Astrocyte (in vitro differentiated cells and primary cell): ENCODE measurements around the gene LYSMD2. TPM values are rescaled to one million over a fixed set of nuclear protein-coding genes. Genes with fewer than 3 reads are reported as not detected.

Experiments
- DNase-seq: peaks from one replicate; pipeline ENCODE4 v3.0.0-alpha.2; 2010; ENCODE audit warnings: low read depth
- FAIRE-seq: peaks from 2 replicates; lab custom pipeline; 2011; peaks lifted over from hg19 to GRCh38; lab: Jason Lieb, UNC
- H2AFZ ChIP-seq: 2 replicates; pipeline ENCODE4 v1.6.0; 2012; ENCODE audit warnings: low read depth, low read length, inconsistent platforms
- H3K27ac ChIP-seq: 2 replicates; pipeline ENCODE4 v1.5.1; 2011; ENCODE audit warnings: low read depth, low read length, inconsistent platforms
- H3K27me3 ChIP-seq: 2 replicates; pipeline ENCODE4 v1.6.0; 2011; ENCODE audit warnings: low read length, inconsistent platforms; ENCODE audit not compliant: insufficient read depth
- H3K36me3 ChIP-seq: 2 replicates; pipeline ENCODE4 v1.5.1; 2011; ENCODE audit warnings: low read length, inconsistent platforms; ENCODE audit not compliant: insufficient read depth
- H3K4me1 ChIP-seq: 2 replicates; pipeline ENCODE4 v1.5.1; 2011; ENCODE audit warnings: low read length, inconsistent platforms; ENCODE audit not compliant: insufficient read depth
- H3K4me2 ChIP-seq: 2 replicates; pipeline ENCODE4 v1.6.0; 2012; ENCODE audit warnings: low read length, inconsistent platforms
- H3K4me3 ChIP-seq: 2 replicates; pipeline ENCODE4 v1.5.1; 2011; ENCODE audit warnings: low read depth, mild to moderate bottlenecking, low read length, inconsistent platforms; ENCODE audit not compliant: insufficient read depth
- H3K79me2 ChIP-seq: 2 replicates; pipeline ENCODE4 v1.6.0; 2012; ENCODE audit warnings: mild to moderate bottlenecking, low read length, inconsistent platforms; ENCODE audit not compliant: insufficient read depth
- H3K9ac ChIP-seq: 2 replicates; pipeline ENCODE4 v1.6.0; 2012; ENCODE audit warnings: mild to moderate bottlenecking, low read length, inconsistent platforms
- H3K9me3 ChIP-seq: 2 replicates; pipeline ENCODE4 v1.5.1; 2012; ENCODE audit warnings: low read depth, mild to moderate bottlenecking, low read length, inconsistent platforms; ENCODE audit not compliant: insufficient read depth
- H4K20me1 ChIP-seq: 2 replicates; pipeline ENCODE4 v1.6.0; 2012; ENCODE audit warnings: low read length, inconsistent platforms; ENCODE audit not compliant: insufficient read depth
- H3K27ac Mint-ChIP-seq: one replicate; pipeline ENCODE4 v1.8.0; 2021; ENCODE audit warnings: mild to moderate bottlenecking, mixed read lengths; ENCODE audit not compliant: unreplicated experiment
- H3K27me3 Mint-ChIP-seq: one replicate; pipeline ENCODE4 v1.8.0; 2021; ENCODE audit warnings: low read depth, mixed read lengths; ENCODE audit not compliant: unreplicated experiment
- H3K36me3 Mint-ChIP-seq: one replicate; pipeline ENCODE4 v1.8.0; 2021; ENCODE audit warnings: low read depth, mixed read lengths; ENCODE audit not compliant: unreplicated experiment
- H3K4me1 Mint-ChIP-seq: one replicate; pipeline ENCODE4 v1.8.0; 2021; ENCODE audit warnings: low read depth, mixed read lengths; ENCODE audit not compliant: unreplicated experiment
- H3K4me3 Mint-ChIP-seq: one replicate; pipeline ENCODE4 v1.8.0; 2021; ENCODE audit warnings: mild to moderate bottlenecking, moderate library complexity, mixed read lengths; ENCODE audit not compliant: unreplicated experiment
- H3K9me3 Mint-ChIP-seq: one replicate; pipeline ENCODE4 v1.8.0; 2021; ENCODE audit warnings: mild to moderate bottlenecking, mixed read lengths; ENCODE audit not compliant: unreplicated experiment
- CTCF ChIP-seq: IDR thresholded peaks from 2 replicates; pipeline ENCODE4 v1.5.1; 2011; ENCODE audit warnings: low read depth, mild to moderate bottlenecking, inconsistent platforms, low read length, moderate library complexity; ENCODE audit not compliant: insufficient read depth
- EZH2 ChIP-seq: IDR thresholded peaks from 2 replicates; pipeline ENCODE4 v1.6.1; 2012; ENCODE audit warnings: mild to moderate bottlenecking, low read length, inconsistent platforms; ENCODE audit not compliant: insufficient read depth
- total RNA-seq: library from RNA; stranded (reverse); gene quantifications from 2 replicates; pipeline ENCODE4 v1.2.1, GENCODE V29; 2021

Gene LYSMD2
- total RNA-seq, 1 donor from 2014 or later, result 3.4 TPM

- FAIRE-seq (no peak), DNase-seq (peak; percentile 37)
- Histone ChIP-seq H2AFZ (no peak overlapping the region), H3K36me3 (no peaks in the 10 kb centered on the region), H3K4me2 (peak overlapping the region; percentile 34), H3K27me3 (no peaks in the 10 kb centered on the region), H3K4me3 (no peak overlapping the region), H3K4me1 (peaks cover 10% of the 10 kb centered on the region), H3K27ac (no peak overlapping the region), H3K9ac (no peak overlapping the region), H3K79me2 (no peaks in the 10 kb centered on the region), H4K20me1 (peaks cover 7% of the 10 kb centered on the region), H3K9me3 (no peaks in the 10 kb centered on the region)
- Mint-ChIP-seq H3K27me3 (peaks cover 2% of the 10 kb centered on the region), H3K4me3 (peak overlapping the region; percentile 57), H3K4me1 (peaks cover 26% of the 10 kb centered on the region), H3K36me3 (no peaks in the 10 kb centered on the region), H3K9me3 (no peaks in the 10 kb centered on the region), H3K27ac (peak overlapping the region; percentile 68)
- TF ChIP-seq CTCF, result no peak
- no peak for TF ChIP-seq EZH2
These were observed 5.7 kb downstream of the LYSMD2 start for GRCh38 chr15:51731549-51732267.

- Histone ChIP-seq H3K4me2 (peak overlapping the region; percentile 19), H3K4me1 (peaks cover 14% of the 10 kb centered on the region), H3K9ac (no peak overlapping the region), H4K20me1 (peaks cover 10% of the 10 kb centered on the region), H3K79me2 (no peaks in the 10 kb centered on the region), H2AFZ (no peak overlapping the region), H3K27ac (no peak overlapping the region), H3K9me3 (no peaks in the 10 kb centered on the region), H3K36me3 (no peaks in the 10 kb centered on the region), H3K4me3 (no peak overlapping the region), H3K27me3 (no peaks in the 10 kb centered on the region)
- Mint-ChIP-seq H3K4me1 (peaks cover 36% of the 10 kb centered on the region), H3K9me3 (no peaks in the 10 kb centered on the region), H3K27me3 (no peaks in the 10 kb centered on the region), H3K27ac (peak overlapping the region; percentile 71), H3K36me3 (no peaks in the 10 kb centered on the region), H3K4me3 (no peak overlapping the region)
- DNase-seq (peak; percentile 43), FAIRE-seq (peak; percentile 71)
- no peak for TF ChIP-seq CTCF
- TF ChIP-seq EZH2, result no peak
These were observed 10.1 kb downstream of the LYSMD2 start for GRCh38 chr15:51727141-51727897.
